ENCODE data around the gene SULT1E1.

DNA sequence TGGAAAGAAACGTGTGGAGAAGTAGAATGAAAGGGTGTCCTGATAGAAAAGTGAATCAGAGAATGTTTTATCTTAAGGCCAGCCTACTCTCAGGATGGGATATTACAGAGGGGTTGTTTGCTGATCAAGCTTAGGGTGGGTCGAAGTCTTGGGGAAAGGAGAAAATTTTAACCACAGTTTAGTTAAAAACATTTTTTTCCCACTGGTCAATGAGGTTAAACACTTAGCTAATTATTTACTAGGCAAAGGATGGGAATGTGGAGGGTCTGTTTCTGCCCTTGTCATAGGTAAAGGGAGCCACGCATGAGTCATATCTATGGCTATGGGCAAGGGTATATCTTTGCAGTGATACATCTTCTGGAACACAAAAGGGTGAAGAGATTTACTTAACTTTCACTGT is 16.1 kb upstream of the SULT1E1 start:
- TF ChIP-seq, protein P1, sequence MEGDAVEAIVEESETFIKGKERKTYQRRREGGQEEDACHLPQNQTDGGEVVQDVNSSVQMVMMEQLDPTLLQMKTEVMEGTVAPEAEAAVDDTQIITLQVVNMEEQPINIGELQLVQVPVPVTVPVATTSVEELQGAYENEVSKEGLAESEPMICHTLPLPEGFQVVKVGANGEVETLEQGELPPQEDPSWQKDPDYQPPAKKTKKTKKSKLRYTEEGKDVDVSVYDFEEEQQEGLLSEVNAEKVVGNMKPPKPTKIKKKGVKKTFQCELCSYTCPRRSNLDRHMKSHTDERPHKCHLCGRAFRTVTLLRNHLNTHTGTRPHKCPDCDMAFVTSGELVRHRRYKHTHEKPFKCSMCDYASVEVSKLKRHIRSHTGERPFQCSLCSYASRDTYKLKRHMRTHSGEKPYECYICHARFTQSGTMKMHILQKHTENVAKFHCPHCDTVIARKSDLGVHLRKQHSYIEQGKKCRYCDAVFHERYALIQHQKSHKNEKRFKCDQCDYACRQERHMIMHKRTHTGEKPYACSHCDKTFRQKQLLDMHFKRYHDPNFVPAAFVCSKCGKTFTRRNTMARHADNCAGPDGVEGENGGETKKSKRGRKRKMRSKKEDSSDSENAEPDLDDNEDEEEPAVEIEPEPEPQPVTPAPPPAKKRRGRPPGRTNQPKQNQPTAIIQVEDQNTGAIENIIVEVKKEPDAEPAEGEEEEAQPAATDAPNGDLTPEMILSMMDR (conservative IDR thresholded peaks at IDR 0.05; ENCODE audit: low read depth in 2 of 2): no peak
- TF ChIP-seq EZH2phosphoT487 (IDR thresholded peaks at IDR 0.05; ENCODE audit: unreplicated experiment) (no peak), EZH2 (IDR thresholded peaks at IDR 0.05; ENCODE audit: low read depth, unreplicated experiment) (no peak), POLR2AphosphoS5 (IDR thresholded peaks at IDR 0.05; ENCODE audit: low read depth) (no peak), JUNB (IDR thresholded peaks at IDR 0.05; ENCODE audit: unreplicated experiment) (no peak), CREB1 (CRISPR knock-in tag; IDR thresholded peaks at IDR 0.05; ENCODE audit: low read depth) (no peak), ZNF331 (CRISPR knock-in tag; IDR thresholded peaks at IDR 0.05; ENCODE audit: low read depth) (no peak), STAT1 (IDR thresholded peaks at IDR 0.05; ENCODE audit: unreplicated experiment) (no peak)
- TF ChIP-seq, protein P2, sequence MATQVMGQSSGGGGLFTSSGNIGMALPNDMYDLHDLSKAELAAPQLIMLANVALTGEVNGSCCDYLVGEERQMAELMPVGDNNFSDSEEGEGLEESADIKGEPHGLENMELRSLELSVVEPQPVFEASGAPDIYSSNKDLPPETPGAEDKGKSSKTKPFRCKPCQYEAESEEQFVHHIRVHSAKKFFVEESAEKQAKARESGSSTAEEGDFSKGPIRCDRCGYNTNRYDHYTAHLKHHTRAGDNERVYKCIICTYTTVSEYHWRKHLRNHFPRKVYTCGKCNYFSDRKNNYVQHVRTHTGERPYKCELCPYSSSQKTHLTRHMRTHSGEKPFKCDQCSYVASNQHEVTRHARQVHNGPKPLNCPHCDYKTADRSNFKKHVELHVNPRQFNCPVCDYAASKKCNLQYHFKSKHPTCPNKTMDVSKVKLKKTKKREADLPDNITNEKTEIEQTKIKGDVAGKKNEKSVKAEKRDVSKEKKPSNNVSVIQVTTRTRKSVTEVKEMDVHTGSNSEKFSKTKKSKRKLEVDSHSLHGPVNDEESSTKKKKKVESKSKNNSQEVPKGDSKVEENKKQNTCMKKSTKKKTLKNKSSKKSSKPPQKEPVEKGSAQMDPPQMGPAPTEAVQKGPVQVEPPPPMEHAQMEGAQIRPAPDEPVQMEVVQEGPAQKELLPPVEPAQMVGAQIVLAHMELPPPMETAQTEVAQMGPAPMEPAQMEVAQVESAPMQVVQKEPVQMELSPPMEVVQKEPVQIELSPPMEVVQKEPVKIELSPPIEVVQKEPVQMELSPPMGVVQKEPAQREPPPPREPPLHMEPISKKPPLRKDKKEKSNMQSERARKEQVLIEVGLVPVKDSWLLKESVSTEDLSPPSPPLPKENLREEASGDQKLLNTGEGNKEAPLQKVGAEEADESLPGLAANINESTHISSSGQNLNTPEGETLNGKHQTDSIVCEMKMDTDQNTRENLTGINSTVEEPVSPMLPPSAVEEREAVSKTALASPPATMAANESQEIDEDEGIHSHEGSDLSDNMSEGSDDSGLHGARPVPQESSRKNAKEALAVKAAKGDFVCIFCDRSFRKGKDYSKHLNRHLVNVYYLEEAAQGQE (IDR thresholded peaks at IDR 0.05; ENCODE audit: unreplicated experiment): no peak
- TF ChIP-seq, protein P3, sequence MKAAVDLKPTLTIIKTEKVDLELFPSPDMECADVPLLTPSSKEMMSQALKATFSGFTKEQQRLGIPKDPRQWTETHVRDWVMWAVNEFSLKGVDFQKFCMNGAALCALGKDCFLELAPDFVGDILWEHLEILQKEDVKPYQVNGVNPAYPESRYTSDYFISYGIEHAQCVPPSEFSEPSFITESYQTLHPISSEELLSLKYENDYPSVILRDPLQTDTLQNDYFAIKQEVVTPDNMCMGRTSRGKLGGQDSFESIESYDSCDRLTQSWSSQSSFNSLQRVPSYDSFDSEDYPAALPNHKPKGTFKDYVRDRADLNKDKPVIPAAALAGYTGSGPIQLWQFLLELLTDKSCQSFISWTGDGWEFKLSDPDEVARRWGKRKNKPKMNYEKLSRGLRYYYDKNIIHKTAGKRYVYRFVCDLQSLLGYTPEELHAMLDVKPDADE (IDR thresholded peaks at IDR 0.05): no peak
- TF ChIP-seq, protein P4, sequence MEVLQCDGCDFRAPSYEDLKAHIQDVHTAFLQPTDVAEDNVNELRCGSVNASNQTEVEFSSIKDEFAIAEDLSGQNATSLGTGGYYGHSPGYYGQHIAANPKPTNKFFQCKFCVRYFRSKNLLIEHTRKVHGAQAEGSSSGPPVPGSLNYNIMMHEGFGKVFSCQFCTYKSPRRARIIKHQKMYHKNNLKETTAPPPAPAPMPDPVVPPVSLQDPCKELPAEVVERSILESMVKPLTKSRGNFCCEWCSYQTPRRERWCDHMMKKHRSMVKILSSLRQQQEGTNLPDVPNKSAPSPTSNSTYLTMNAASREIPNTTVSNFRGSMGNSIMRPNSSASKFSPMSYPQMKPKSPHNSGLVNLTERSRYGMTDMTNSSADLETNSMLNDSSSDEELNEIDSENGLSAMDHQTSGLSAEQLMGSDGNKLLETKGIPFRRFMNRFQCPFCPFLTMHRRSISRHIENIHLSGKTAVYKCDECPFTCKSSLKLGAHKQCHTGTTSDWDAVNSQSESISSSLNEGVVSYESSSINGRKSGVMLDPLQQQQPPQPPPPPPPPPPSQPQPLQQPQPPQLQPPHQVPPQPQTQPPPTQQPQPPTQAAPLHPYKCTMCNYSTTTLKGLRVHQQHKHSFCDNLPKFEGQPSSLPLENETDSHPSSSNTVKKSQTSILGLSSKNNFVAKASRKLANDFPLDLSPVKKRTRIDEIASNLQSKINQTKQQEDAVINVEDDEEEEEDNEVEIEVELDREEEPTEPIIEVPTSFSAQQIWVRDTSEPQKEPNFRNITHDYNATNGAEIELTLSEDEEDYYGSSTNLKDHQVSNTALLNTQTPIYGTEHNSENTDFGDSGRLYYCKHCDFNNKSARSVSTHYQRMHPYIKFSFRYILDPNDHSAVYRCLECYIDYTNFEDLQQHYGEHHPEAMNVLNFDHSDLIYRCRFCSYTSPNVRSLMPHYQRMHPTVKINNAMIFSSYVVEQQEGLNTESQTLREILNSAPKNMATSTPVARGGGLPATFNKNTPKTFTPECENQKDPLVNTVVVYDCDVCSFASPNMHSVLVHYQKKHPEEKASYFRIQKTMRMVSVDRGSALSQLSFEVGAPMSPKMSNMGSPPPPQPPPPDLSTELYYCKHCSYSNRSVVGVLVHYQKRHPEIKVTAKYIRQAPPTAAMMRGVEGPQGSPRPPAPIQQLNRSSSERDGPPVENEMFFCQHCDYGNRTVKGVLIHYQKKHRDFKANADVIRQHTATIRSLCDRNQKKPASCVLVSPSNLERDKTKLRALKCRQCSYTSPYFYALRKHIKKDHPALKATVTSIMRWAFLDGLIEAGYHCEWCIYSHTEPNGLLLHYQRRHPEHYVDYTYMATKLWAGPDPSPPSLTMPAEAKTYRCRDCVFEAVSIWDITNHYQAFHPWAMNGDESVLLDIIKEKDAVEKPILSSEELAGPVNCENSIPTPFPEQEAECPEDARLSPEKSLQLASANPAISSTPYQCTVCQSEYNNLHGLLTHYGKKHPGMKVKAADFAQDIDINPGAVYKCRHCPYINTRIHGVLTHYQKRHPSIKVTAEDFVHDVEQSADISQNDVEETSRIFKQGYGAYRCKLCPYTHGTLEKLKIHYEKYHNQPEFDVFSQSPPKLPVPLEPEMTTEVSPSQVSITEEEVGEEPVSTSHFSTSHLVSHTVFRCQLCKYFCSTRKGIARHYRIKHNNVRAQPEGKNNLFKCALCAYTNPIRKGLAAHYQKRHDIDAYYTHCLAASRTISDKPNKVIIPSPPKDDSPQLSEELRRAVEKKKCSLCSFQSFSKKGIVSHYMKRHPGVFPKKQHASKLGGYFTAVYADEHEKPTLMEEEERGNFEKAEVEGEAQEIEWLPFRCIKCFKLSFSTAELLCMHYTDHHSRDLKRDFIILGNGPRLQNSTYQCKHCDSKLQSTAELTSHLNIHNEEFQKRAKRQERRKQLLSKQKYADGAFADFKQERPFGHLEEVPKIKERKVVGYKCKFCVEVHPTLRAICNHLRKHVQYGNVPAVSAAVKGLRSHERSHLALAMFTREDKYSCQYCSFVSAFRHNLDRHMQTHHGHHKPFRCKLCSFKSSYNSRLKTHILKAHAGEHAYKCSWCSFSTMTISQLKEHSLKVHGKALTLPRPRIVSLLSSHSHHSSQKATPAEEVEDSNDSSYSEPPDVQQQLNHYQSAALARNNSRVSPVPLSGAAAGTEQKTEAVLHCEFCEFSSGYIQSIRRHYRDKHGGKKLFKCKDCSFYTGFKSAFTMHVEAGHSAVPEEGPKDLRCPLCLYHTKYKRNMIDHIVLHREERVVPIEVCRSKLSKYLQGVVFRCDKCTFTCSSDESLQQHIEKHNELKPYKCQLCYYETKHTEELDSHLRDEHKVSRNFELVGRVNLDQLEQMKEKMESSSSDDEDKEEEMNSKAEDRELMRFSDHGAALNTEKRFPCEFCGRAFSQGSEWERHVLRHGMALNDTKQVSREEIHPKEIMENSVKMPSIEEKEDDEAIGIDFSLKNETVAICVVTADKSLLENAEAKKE (CRISPR knock-in tag; IDR thresholded peaks at IDR 0.05): no peak

Measured in GM23338 (cell line).